NCI-H187 (cell line): Measurements from ENCODE around the gene THG1L.
"Not testable (repeated sequence)": the region's sequence is repeated elsewhere in the genome, so short reads cannot be mapped to it uniquely, and the experiment has no call there.

Experiments used
- DNase-seq, 2 experiments: peaks; one replicate each; lab custom pipeline; 2025; lab: John Stamatoyannopoulos, UW

Gene THG1L

DNA sequence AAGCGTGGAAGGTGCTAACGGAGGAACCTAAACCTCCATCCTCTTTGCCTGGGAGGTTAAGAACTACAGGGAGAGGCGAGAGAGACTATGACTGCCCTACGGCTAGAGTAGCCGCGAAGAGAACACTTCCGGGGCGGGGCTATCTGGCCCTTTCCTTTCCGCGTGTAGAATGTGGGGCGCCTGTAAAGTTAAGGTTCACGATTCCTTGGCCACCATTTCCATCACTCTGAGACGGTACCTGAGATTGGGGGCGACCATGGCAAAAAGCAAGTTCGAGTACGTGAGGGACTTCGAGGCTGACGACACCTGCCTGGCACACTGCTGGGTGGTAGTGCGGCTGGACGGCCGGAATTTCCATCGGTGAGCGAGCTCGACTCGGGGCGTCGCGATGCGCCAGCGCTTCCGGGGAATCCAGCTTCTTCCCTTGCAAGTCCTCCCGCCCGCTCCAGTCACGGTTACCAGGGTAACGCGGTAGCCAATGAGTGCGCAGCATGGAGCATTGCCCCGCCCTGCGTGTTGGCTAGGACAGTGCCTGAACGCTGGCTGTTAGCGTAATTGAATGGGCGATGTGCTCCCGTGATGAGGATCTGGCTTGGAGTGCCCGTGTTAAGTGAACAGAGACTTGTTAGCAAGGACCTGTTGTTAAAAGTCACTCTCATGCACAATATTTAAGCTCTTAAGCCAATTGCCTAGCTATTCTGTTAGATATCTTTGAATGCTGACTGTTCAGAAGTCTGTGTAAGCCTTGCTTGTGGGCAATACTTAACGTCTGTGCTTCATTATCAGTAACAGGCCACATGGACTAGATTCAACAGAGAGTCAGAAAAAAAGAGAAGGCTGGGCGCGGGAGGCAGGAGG is at the start of gene THG1L:
THG1L (plus strand) TSS at position 149 of the 858 bp plus-strand sequence; CDS start at position 170, 21 bp downstream.
- DNase-seq = peak; percentile 91 to 96

DNA sequence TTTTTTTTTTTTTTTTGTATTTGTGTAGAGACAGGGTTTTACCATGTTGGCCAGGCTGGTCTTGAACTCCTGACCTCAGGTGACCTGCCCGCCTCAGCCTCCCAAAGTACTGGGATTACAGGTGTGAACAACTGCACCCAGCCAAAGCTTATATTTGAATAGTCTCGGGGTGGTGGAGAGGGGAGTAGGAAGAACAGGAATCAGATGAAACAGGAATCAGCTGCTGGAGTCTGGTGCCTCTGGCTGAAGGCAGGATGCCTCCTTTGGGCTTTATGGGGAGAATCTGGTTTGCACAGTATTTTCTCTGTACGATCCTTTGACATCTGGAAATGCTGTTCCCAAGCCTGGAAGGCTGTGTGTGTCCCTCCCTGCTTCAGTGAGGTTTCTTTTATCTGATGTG is 49.0 kb upstream of the THG1L start:
- no peak for DNase-seq

- not testable (repeated sequence) for DNase-seq
These were observed 44.7 kb upstream of the THG1L start for GRCh38 chr5:157686276-157687197.

GRCh38 chr5:157687198-157687554 is 44.0 kb upstream of the THG1L start:
- DNase-seq = no peak

DNA sequence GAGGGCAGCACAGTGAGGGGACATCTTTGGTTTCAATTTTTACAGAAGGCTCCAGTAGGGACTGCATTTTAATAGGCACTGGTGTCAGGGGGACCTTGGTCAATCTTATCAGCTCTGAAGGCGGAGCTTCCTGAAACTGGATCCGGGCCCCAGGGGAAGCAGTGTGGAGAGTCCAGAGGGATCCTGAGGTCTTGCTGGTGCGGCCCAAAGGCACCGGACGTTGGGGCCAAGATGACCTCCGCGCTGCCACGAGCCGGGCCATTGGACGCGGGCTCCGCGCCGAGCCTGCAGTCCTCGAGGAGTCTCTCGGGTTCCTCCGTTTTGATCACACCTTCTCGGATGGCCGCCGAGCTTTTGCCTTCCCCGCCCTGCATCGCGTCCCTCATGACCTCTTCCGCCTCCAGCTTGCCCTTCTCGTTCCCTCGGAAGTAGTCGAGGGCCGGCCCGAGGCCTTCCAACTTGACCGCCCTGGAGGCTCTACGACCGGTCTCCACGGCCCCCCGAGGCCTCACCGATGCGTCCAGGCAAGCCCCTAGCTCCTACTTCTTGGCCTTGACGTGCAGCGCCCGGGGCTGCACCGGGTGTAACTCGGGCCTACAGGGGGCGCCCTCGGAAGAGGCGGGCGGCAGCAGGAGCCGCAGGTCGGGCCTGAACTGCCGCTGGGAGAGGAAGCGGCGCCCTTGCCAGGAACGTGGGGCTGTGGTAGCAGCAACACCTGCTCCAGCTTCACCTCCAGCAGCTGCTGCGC is 41.1 kb upstream of the THG1L start:
- no peak for DNase-seq

DNA sequence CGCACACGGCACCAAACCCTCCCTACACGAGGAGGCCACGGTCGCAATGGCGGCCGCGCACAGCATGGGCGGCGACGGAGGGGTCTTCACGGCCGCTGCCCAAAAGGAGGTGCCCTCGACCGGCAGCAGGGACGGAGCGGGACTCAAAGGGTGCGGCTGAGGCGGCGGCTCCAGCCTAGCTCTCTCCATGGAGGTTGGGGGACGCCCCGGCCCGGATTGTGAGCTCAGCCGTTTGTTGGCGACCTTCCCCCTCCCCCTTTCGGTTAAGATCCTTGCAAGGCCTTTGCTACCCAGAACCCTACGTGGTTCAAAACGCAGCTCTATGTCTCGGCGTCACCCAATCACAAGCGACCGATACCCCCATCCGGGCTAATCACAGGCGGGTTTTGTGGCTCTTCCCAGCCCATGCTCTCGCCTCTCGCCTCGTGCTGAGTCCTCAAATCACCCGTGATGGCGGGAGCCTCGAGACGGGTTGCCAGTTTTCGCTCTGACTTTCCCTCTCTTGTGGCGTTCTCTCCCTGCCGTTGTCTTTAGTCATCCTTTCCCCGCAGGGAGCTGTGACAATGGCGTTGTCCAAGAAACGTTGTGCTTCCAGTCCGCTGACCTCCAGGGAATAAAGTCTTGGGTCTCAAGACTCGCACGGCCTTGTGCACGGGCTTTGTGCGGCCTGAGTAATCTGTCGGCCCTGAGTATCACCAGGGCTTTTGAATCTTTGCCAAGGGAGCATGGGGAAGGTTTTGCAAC is 40.4 kb upstream of the THG1L start:
- no peak for DNase-seq

GRCh38 chr5:157693816-157694215 is 37.4 kb upstream of the THG1L start:
- DNase-seq = not testable (repeated sequence)

DNA sequence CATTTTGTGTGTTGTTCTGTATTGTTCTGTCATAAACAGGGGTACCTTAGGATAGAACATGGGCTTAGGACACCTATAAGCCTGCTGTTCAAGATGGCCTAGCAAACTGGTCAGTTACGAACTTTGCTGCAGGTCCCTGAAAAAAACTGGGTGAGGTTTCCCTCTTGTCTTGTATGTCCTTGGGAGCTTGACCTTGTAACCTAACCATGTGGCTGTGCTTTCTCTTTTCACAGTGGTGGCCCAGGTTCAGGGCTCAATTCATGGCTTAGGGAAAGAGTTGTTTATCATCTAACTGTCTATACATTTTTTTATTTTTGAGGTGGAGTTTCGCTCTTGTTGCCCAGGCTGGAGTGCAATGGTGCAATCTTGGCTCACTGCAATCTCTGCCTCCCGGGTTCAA is 35.1 kb upstream of the THG1L start:
- DNase-seq = not testable (repeated sequence)

GRCh38 chr5:157698674-157699073 is 32.5 kb upstream of the THG1L start:
- not testable (repeated sequence) for DNase-seq

DNA sequence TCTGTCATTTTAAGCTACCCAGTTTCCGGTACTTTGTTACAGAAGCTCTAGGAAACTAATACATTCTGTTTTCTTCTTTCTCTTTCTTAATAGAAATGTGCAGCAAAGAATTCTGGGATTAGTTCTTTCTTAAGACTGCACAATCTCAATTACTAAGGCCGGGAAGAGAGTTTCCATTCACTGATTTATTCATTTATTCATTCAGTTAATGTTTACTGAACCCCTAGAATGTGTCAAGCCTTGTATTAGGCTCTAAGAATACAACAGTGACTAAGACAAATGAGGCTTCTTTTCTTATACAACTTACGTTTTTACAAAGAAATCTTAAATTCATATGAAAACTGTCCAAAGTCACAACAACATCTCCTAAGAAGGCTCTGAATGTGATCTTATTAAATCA is 27.5 kb upstream of the THG1L start:
- no peak for DNase-seq

DNA sequence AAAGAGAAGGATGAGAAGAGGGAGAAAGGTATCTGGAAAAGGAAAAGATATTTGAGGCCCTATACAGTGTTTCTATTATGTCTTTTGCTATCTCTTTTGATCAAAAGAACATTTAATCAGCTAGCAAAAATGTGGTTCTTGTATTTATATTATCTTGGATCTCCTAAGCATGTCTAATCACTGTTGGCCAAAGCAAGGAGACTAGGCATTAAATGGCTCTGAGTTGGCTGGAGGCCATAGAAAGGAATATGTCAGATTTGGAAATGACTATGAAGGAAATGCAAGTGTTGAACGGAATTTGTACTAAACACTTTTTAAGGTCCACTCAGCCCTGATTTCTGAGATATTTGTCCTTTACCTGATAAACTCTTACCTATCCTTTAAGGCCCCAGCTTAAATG is 22.4 kb upstream of the THG1L start:
- DNase-seq = no peak

GRCh38 chr5:157709346-157709745 is 21.9 kb upstream of the THG1L start:
- no peak for DNase-seq

- no peak for DNase-seq
These were observed 20.8 kb upstream of the THG1L start for GRCh38 chr5:157710431-157710830.

DNA sequence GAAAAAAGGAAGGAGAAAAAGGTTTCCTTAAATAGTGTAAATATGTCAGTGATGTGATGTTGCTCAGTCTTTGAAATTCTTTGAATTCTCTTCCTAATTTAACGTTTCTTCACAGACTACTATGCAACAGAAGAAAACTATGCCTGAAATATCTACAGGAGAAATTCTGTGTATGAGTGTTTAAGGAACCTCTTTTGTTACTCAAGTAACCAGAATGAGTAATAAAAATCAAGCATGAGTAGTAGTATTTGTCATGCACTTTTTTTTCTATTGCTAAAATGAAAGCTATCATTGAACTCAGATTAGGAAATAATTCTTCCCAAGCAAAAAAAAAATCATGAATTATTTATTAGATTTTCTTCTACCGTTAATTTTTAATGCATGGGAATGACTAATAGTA is 20.3 kb upstream of the THG1L start:
- DNase-seq = no peak

DNA sequence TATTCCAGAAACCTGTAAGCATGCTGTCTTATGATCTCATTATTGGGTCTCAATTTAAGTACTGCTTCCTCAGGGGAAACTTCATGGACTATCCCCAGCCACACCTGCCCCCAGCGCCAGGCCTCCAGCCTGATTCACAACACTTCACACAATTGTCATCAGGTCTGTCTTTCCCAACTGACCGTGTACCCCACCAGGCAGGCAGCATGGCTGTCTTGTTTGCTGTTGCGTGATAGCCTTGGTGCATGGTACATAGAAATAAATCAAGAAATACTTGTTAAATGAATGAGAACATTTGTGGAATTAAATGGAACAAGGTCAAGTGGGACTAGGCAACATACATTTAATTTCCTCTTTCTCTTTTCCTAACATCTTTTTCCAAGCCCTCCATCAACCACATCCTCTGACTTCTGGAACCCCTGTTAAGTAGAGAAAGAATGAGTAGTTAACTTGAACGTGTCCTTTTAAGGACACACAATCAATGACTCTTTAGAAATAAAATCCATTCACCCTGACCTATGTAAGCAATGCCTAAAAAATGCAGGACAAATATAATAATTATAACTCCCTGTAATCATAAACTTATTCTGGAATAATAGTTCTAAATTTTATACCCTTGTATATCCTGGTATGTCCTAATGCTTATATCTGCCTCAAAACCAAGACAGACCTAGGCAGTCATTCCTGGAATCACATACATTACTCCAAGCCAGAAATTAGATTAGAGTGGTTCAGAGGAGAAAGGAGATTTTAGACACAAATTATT is 17.2 kb upstream of the THG1L start:
- no peak for DNase-seq

GRCh38 chr5:157714596-157714864 is 16.7 kb upstream of the THG1L start:
- DNase-seq = no peak

- peak in 1 of 2 experiments; percentile 36 for DNase-seq
These were observed 12.7 kb upstream of the THG1L start for GRCh38 chr5:157718519-157718918.

- no peak for DNase-seq
These were observed 12.0 kb upstream of the THG1L start for GRCh38 chr5:157719245-157719644.

DNA sequence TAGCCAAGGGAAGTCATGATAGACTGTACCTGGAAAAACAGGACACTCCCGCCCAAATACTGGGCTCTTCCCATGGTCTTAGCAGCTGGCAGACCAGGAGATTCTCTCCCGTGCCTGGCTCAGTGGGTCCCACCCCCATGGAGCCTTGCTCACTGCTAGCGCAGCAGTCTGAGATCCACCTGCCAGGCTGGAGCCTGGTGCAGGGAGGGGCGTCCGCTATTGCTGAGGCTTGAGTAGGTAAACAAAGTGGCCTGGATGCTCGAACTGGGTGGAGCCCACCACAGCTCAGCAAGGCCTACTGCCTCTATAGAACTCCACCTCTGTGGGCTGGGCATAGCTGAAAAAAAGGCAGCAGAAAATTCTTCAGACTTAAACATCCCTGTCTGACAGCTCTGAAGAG is 10.1 kb upstream of the THG1L start:
- peak in 1 of 2 experiments; percentile 25 for DNase-seq

- not testable (repeated sequence) for DNase-seq
These were observed 8.3 kb upstream of the THG1L start for GRCh38 chr5:157722895-157723294.

GRCh38 chr5:157726607-157727006 is 4.6 kb upstream of the THG1L start:
- DNase-seq = not testable (repeated sequence)
